Central memory CD4-positive, alpha-beta T cell (primary cell): ENCODE results near the gene MARCO.
"Not testable (repeated sequence)": the region's sequence is repeated elsewhere in the genome, so short reads cannot be mapped to it uniquely, and the experiment has no call there.

Experiments
- DNase-seq: peaks from one replicate; pipeline ENCODE4 v3.0.0; 2022

The MARCO gene

GRCh38 chr2:119009110-119009509 lies 67.1 kb downstream of the MARCO start:
- no peak for DNase-seq

- DNase-seq, result no peak
These were observed 68.3 kb downstream of the MARCO start for GRCh38 chr2:119010336-119010735.

DNA sequence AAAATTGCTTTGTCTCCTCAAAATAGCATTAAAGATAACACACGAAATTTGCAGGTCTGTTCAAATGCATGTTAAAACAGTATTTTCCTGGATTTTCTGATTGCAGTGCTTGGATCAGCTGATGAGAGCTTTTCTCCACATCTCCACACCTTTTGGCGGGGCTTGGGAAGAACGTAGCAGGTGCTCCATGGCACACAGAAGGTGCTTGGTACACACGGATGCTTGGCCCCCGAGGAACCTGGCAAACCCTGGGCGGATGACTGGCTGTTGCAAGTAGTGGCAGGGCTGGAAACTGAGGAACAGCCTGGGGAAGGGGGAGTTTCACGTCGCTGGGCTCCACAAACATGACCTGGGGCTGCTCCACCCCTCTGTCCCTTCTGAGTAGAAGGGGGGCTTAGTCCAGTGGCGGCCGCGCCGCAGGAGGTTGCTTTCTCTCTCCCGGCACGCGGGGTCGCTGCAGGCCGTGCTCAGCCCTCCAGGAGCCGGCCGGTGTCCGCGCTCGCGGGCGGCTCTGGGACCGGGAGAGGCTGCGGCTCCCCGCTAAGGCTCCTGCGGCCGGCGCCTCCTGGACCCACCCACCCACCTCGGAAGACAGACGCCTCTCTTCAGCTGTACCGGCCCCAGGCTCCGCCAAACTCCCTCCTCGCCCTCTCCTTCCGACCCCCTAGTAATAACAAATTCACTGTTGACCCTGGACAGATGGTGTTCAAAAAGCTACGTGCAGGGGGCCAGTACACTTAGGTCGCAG lies 69.3 kb downstream of the MARCO start:
- no peak for DNase-seq

DNA sequence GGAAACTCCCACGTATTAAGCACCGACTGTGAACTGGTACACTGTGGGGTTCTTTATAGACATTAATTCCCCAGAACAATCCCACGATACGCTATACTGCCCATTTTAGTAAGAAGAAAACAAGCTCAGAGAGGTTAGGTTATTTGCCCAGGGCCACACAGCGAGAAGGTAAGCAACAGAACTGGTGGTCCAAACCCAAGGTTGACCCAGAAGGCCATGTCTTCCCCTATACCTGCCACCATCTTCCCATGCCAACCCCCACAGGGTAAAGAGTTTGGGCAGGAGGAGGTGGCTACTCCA lies 69.9 kb downstream of the MARCO start:
- DNase-seq, result no peak

- DNase-seq, result no peak
These were observed 70.6 kb downstream of the MARCO start for GRCh38 chr2:119012345-119013301.

GRCh38 chr2:119013671-119014070 lies 71.7 kb downstream of the MARCO start:
- no peak for DNase-seq

DNA sequence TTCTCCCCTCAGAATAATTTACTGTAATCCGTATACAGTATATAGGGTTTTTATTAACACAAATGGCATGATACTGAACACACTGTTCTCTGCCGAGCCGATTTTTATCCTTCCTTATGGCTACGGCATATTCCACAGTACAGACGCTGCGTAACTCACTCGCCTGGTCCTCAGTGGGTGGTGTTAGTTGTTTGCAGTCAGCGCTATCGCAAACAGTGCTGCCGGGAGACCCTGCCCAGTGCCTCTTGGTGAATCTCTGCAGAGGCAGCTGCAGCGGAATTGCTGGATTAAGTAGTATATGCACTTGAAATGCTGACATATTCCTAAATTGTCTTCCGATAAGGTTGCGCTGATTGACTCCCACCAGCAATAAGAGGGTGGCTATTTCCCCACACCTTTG lies 73.9 kb downstream of the MARCO start:
- DNase-seq, result no peak

- no peak for DNase-seq
These were observed 77.5 kb downstream of the MARCO start for GRCh38 chr2:119019521-119019920.

GRCh38 chr2:119022678-119023077 lies 80.7 kb downstream of the MARCO start:
- no peak for DNase-seq

- DNase-seq, result no peak
These were observed 81.5 kb downstream of the MARCO start for GRCh38 chr2:119023534-119023933.

DNA sequence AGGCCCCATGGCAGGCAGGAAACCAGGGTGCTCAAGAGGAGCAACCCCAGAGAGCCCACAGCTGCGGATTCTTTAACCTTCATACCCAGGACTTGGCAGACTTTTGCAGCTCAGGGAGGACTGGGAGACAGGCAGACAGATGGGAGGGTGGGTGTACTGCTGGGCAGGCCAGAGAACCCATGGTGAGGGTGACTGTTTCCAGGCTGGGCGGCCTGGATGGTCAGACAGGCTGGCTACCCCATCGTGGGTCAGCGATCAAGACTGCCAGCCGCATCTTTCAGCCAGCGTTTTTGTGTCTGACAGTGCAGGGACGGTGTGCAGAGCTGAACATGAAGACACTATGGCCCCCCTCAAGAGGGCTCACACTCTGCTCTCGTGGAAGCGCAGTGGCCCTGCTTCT lies 82.2 kb downstream of the MARCO start:
- no peak for DNase-seq

DNA sequence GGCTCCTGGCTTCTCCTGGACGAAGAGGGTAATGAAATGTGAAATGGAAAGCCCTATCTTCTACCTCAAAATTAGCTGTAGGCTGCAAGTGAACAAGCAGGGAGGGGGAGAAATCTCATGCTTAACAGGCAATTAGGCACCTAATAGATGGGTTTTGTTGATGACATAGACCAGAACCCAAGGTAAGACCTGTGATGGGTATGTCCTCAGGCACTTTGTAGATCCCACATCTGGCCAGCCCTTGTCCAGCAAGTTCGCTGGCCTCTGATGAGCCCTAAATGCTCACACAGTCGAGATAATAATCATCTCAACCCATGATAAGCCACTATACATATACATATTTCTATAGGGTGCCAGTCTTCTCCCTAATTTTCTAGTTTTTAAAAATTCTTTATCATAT lies 82.6 kb downstream of the MARCO start:
- DNase-seq, result no peak

DNA sequence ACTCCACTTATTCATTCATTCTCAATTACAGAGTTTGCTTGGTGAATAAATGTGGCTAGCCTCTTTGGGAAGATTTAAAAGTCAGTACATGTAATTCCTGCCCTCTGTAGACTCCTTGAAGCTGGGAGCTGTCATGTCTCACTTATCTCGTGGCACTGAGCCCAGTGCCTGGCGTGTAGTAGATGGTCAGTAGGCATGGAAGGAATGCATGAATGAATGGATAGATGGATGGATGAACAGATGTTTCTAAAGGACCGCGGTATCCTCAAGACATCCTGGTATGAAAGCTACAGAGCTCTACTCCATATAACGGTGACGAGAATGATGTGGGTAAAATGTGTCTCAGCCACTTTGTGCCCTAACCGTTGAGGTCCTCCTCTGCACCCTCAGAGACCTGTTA lies 83.0 kb downstream of the MARCO start:
- no peak for DNase-seq

- no peak for DNase-seq
These were observed 83.9 kb downstream of the MARCO start for GRCh38 chr2:119025762-119026351.

DNA sequence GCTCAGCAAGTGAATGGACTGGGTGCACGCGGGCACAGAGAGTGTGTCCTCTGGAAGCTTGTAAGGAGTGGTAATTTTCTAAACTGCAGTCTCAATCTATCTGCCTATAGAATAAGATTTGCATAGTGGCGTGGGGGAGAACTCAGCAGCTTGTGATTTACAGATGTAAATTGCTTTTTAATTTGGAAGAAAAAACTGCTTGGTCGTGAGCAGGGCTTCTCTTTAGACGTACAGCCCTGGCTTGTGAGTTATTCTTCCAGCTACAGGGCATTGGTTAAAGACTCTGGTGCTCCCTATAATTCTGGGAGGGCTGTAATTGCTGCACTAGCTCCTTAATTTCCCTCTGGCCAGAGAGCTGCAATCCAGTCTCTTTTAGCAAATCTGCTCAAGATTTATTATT lies 84.9 kb downstream of the MARCO start:
- no peak for DNase-seq

DNA sequence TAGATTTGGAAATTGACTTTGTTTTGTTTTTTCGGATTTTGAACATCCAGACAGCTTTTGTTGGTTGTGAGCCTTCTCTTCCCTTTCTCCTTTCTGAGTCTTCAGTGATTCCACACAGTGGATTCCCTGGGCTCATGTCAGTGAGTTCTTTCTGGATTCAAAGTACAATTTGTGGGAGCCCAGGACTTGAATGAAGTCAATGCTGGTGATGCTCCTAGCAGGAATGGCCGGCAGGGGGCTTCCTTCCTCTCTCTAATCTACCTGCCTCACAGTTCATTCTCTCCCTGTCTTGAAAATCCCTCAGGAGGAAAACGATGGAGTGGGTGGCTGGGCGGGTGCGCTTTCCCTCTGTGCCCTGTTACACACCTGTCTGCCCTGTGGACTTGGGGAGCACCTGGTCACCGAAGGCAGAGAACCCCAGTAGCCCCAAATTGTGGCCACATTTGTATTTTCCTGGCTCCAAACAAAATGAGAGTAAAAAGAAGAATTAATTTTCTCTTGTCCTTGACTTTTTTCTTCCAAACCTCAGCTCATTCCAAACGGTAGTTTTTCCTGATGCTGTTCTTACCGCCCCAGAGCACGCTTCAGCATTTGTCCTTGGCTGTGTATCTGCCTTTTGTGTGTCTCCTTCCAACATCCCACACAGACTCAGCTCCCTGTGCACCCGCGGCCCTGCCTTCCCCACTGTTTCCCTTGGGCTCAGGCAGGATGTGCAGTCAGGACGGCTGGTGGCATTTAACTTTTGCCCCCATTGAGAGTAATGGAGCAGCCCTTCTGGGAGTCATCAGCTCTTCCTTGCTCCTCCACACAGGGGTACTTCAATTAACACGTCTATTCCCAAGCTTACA lies 86.6 kb downstream of the MARCO start:
- no peak for DNase-seq

- no peak for DNase-seq
These were observed 87.3 kb downstream of the MARCO start for GRCh38 chr2:119029297-119029696.

DNA sequence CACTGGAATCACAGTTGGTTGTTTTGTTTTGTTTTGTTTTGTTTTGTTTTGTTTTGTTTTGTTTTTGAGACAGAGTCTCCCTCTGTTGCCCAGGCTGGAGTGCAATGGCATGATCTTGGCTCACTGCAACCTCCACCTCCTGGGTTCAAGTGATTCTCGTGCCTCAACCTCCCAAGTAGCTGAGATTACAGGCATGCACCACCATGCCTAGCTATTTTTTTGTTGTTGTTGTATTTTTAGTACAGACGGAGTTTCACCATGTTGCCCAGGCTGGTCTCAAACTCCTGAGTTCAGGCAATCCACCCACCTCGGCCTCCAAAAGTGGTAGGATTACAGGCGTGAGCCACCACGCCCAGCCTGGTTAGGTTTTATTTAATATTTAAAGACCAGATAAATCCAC lies 95.9 kb downstream of the MARCO start:
- not testable (repeated sequence) for DNase-seq

GRCh38 chr2:119040730-119041129 lies 98.7 kb downstream of the MARCO start:
- DNase-seq, result no peak
